GM12864 (cell line): ENCODE data around the gene LMF2.

Experiments used
- DNase-seq: peaks from one replicate; pipeline ENCODE4 v3.0.0-alpha.2; 2011; ENCODE audit warnings: low read depth
- H3K4me3 ChIP-seq: 2 replicates; pipeline ENCODE4 v1.5.1; 2011; ENCODE audit warnings: mild to moderate bottlenecking, low read depth, low read length, control low read depth
- CTCF ChIP-seq: IDR thresholded peaks from 2 replicates; pipeline ENCODE4 v1.5.1; 2011; ENCODE audit warnings: low read depth, mild to moderate bottlenecking, moderate library complexity, low read length, control low read depth, inconsistent platforms; ENCODE audit errors: missing control alignments

The LMF2 gene

GRCh38 chr22:50469377-50470305 is 37.9 kb downstream of the LMF2 start:
- H3K4me3 ChIP-seq, result peak overlapping the region; percentile 19
- TF ChIP-seq CTCF, result no peak
- peak; percentile 91 for DNase-seq

- no peak for DNase-seq
- no peak overlapping the region for H3K4me3 ChIP-seq
- no peak for TF ChIP-seq CTCF
These were observed 38.9 kb downstream of the LMF2 start for GRCh38 chr22:50468626-50469025.

GRCh38 chr22:50467773-50468440 is 39.6 kb downstream of the LMF2 start:
- no peak for DNase-seq
- TF ChIP-seq CTCF, result no peak
- no peak overlapping the region for H3K4me3 ChIP-seq

- DNase-seq, result no peak
- H3K4me3 ChIP-seq, result no peak overlapping the region
- TF ChIP-seq CTCF, result no peak
These were observed 40.2 kb downstream of the LMF2 start for GRCh38 chr22:50467341-50467740.

- H3K4me3 ChIP-seq, result no peak overlapping the region
- DNase-seq, result no peak
- TF ChIP-seq CTCF, result no peak
These were observed 42.2 kb downstream of the LMF2 start for GRCh38 chr22:50465066-50465930.

GRCh38 chr22:50464451-50464850 is 43.1 kb downstream of the LMF2 start:
- no peak for TF ChIP-seq CTCF
- DNase-seq, result no peak
- H3K4me3 ChIP-seq, result no peak overlapping the region
